ENCODE data around the gene ASXL2.

- no peak for TF ChIP-seq CTCF (IDR thresholded peaks at IDR 0.05)
- TF ChIP-seq POLR2A (IDR thresholded peaks at IDR 0.05) = no peak
- no peak for TF ChIP-seq EP300 (IDR thresholded peaks at IDR 0.05)
Measured at GRCh38 chr2:25825238-25825637, 53.0 kb downstream of the ASXL2 start.
